Activated gamma-delta T cell treated with Interleukin-2 at 50 U/mL for 16 hours (primary cell): ENCODE data around the gene CACNA2D3.

Source experiments
- DNase-seq: peaks from one replicate; pipeline ENCODE4 v3.0.0-alpha.2; 2020

The CACNA2D3 gene

DNA sequence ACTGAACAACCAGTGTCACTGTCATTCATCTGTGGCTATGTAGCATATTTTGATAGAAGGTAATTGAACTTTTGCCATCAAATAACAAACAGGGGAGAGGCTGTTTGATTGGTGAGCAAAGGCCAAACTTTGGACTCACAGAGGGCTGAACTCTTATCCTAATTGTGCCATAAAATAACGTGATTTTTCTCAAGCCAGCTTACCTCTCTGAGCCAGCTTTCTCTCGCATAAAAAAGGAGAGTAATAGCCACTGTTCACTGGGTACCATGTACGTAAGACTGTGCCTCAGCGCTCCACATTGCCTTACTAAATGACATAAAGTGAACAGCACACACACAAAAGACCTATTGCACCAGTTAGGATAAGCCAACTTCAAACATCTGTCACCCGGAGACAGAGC lies 588.6 kb downstream of the CACNA2D3 start:
- no peak for DNase-seq

- DNase-seq, result no peak
Measured at GRCh38 chr3:54712539-54712938, 590.2 kb downstream of the CACNA2D3 start.

- DNase-seq, result no peak
Measured at GRCh38 chr3:54713031-54713430, 590.7 kb downstream of the CACNA2D3 start.

GRCh38 chr3:54713455-54713854 lies 591.1 kb downstream of the CACNA2D3 start:
- no peak for DNase-seq

GRCh38 chr3:54714035-54714434 lies 591.7 kb downstream of the CACNA2D3 start:
- DNase-seq, result no peak

DNA sequence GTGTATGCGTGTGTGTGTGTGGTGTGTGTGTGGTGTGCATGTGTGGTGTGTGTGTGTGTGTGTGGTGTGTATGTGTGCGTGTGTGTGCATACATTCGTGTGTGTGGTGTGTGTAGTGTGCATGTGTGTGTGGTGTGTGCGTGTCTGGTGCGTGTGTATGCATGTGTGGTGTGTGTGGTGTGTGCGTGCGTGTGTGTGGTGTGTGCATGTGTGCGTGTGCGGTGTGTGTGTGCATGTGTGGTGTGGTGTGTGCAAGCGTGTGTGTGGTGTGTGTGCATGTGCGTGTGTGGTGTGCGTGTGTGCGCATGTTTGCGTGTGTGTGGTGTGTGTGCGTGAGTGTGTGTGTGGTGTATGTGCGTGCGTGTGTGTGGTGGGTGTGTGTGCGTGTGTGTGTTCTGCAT lies 595.2 kb downstream of the CACNA2D3 start:
- no peak for DNase-seq

DNA sequence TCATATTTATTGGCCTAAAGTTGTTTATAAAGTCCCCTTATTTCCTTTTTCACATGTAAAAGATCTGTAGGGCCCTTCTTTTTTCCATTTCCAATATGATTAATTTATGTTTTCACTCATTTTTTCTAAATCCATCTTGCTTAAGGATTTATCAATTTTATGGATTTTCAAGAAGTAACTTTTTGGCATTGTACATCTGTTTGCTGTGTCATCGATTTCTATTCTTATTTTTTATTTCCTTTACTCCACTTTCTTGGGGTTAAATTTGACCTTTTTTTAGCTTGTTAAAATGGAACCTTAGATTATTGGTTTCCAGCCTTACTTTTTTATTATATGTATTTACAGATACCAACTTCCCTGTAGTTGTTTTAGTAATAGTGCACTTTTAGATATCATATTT lies 597.6 kb downstream of the CACNA2D3 start:
- no peak for DNase-seq

DNA sequence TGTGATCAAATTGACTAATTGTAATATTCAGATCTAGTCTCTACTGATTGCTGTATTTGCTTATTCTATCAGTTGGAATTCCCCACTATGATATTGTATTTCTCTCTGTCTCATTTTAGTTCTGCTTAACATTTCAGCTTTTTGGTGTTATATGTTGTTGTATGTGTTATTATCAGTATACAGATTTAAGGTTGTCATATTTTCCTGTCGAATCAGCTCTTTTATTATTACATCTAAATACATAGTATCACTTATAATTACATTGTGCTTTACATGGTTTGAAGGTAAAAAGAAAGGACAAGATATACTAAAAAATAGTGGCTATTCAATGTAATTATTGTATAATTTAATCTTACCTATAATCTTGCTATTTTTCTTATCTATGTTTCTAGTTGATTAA lies 598.3 kb downstream of the CACNA2D3 start:
- DNase-seq, result no peak

DNA sequence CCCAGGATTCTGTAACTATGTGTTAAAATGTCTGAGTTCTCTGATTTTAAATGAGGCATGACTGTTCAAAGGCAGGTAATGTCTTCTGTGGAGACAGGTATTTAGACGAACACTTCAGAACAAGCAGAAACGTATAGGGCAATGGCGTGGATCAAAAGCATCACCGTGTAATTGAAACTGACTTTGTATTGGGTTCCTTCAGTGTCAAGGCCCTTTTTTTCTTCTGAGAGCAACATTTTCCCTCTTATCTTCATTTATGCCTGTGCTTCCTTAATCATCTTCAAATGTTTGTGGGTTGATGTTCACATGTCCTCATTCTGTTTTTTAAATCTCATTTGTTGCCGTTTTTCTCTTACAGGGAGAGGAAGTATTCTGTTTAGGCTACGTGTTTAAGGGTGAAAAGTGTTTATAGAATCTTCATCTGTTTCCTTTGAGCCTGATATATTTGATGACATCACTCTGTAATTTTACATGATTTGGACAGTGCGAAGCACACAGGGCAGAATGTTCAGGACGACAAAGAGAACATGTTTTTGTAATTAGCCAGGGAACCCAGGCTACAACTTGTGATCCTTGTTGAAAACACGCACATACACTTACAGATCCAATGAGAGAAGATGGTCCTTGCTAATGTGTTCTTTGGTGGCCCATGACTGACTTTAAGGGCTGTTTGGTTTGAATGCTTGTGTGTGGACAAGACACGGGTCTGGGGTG lies 609.5 kb downstream of the CACNA2D3 start:
- DNase-seq, result no peak

- no peak for DNase-seq
Measured at GRCh38 chr3:54733106-54734006, 611.0 kb downstream of the CACNA2D3 start.

DNA sequence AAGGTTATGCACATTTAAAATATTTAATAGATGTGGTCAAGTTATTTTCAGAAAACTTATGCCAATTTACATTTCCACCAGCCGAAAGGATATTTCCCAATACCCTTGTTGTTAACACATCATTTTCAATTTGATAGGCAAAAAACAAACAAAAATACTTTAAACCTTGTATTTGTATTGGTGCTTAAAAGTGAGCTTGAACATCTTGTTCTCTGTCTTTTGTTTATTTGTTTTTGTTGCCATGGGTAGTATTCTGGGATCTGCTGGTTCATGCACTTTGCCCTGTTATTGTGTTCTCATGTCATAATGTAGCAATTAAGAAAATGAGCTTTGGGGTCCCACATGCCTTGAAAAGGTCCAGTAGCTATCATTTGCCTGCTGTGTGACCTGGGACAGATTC lies 614.1 kb downstream of the CACNA2D3 start:
- DNase-seq, result no peak

- DNase-seq, result no peak
Measured at GRCh38 chr3:54743755-54744154, 621.4 kb downstream of the CACNA2D3 start.

- DNase-seq, result no peak
Measured at GRCh38 chr3:54744291-54744690, 621.9 kb downstream of the CACNA2D3 start.

DNA sequence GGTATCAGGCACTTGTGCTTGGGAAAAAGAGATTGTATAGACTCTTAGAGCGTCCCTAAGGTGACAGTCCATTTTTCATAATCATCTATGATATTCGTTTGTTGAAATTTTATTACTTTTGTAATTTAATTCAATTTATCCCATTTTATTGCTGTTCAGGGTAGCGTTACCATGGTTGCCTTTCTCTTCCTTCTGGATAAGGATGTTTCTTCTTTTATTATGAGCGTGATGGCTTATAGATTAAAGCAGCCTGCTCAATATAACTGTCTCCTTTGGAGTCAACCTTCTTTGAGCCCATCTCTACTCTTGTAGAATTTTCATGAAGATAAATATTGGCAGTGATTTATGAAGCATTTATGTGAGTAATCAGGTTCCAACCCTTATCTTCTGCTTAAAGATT lies 623.5 kb downstream of the CACNA2D3 start:
- DNase-seq, result no peak

DNA sequence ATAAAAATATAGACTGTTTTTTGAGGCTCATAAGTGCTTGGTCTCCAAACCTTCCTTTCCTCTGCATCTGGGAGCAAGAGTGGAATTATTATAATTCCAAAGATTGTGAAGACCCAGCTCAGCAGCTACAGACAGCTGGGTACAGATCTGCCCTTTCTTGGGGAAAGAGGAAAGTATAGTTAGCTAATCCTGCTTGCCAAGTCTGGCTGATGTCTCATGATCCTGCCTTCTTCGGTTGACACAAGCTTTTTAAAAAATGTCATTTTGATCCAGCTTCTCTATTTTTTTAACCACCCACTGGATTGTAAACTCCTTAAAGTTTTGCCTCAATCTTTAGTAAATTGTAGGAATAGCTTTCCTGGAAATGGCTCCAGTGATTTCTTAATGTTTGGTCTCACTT lies 624.4 kb downstream of the CACNA2D3 start:
- DNase-seq, result no peak

GRCh38 chr3:54755756-54756155 lies 633.4 kb downstream of the CACNA2D3 start:
- no peak for DNase-seq

- DNase-seq, result no peak
Measured at GRCh38 chr3:54756330-54756731, 634.0 kb downstream of the CACNA2D3 start.

DNA sequence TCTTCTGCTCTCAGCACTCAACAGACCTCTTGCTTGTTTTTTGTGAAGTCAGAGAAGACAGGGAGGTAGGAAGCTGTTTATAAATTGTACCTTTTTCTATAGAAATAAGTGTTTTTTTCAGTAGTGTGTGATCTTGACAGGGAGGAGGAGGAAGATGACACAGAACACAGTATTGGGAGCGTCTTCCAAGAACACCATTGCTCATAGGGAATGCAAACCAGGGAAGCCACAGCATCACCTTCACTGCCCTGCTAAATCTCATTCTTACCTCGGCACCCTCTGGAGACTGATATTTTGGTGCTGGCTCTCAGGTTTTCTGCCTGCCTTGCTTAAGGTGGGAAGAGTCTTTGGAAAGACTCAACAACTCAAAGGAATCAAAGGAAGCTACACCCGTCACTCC lies 636.1 kb downstream of the CACNA2D3 start:
- DNase-seq, result no peak

- DNase-seq, result no peak
Measured at GRCh38 chr3:54759166-54759565, 636.8 kb downstream of the CACNA2D3 start.

GRCh38 chr3:54760201-54760600 lies 637.8 kb downstream of the CACNA2D3 start:
- no peak for DNase-seq

- no peak for DNase-seq
Measured at GRCh38 chr3:54761637-54762036, 639.3 kb downstream of the CACNA2D3 start.

- no peak for DNase-seq
Measured at GRCh38 chr3:54764911-54765310, 642.6 kb downstream of the CACNA2D3 start.

DNA sequence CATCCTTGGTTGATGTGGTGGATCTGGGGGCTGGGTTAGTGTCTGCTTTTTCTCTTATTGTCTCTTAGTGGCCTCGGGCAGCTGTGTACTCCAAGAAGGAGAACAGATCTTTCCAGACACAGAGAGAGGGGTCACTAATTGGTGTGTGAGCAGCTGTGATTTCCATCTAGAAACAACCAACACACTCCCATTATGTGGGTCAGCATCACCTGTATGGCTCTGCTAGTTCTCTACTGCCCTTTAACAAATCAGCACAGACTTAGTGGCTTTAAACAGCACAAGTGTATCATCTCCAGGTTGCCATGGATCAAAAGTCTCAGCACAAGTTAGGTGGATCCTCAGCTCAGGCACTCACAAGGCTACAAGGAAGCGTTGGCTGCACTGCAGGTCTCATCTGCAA lies 648.7 kb downstream of the CACNA2D3 start:
- no peak for DNase-seq

- DNase-seq, result no peak
Measured at GRCh38 chr3:54772051-54772450, 649.7 kb downstream of the CACNA2D3 start.
